NB4 (cell line): ENCODE measurements around the gene SLCO1C1.

Experiments
- DNase-seq: peaks from one replicate; pipeline ENCODE4 v3.0.0; 2010; ENCODE audit warnings: low read depth
- H3K4me3 ChIP-seq: one replicate; pipeline ENCODE4 v1.5.1; 2011; ENCODE audit warnings: mild to moderate bottlenecking, low read depth, low read length, moderate library complexity
- CTCF ChIP-seq: IDR thresholded peaks from one replicate; pipeline ENCODE4 v1.5.1; 2012; ENCODE audit warnings: low read depth, low read length
- MAX ChIP-seq: IDR thresholded peaks from 2 replicates; pipeline ENCODE4 v1.6.1; 2011; ENCODE audit warnings: low read depth, low read length
- MYC ChIP-seq: IDR thresholded peaks from 2 replicates; pipeline ENCODE4 v1.6.1; 2011; ENCODE audit warnings: low read depth, low read length
- POLR2A ChIP-seq: IDR thresholded peaks from 2 replicates; pipeline ENCODE4 v1.6.1; 2011; ENCODE audit warnings: mild to moderate bottlenecking; ENCODE audit not compliant: insufficient read length; ENCODE audit errors: extremely low read depth

Gene SLCO1C1

GRCh38 chr12:20800160-20800559 is 105.0 kb downstream of the SLCO1C1 start:
- no peak overlapping the region for H3K4me3 ChIP-seq
- TF ChIP-seq MAX: no peak
- no peak for TF ChIP-seq POLR2A
- TF ChIP-seq MYC: no peak
- TF ChIP-seq CTCF: no peak
- no peak for DNase-seq

GRCh38 chr12:20801035-20801434 is 105.9 kb downstream of the SLCO1C1 start:
- no peak overlapping the region for H3K4me3 ChIP-seq
- DNase-seq: no peak
- TF ChIP-seq POLR2A (no peak), MYC (no peak), CTCF (no peak), MAX (no peak)
